Hepatocyte (in vitro differentiated cells): Measurements from ENCODE around the gene RUSF1. TPM values are rescaled to one million over a fixed set of nuclear protein-coding genes. Genes with fewer than 3 reads are reported as not detected.

Source experiments
- DNase-seq: peaks from one replicate; pipeline ENCODE4 v3.0.0-alpha.2; 2016; ENCODE audit warnings: low spot score
- H2AFZ ChIP-seq: fragments of 200-600 bp; sonication (generic); 2 replicates; pipeline ENCODE4 v1.6.0; 2016; ENCODE audit warnings: antibody characterized with exemption, mild to moderate bottlenecking
- H3K27ac ChIP-seq: fragments of 200-600 bp; sonication (generic); 2 replicates; pipeline ENCODE4 v1.5.1; 2016; ENCODE audit warnings: mild to moderate bottlenecking
- H3K27me3 ChIP-seq: fragments of 200-600 bp; sonication (generic); 2 replicates; pipeline ENCODE4 v1.6.1; 2016
- H3K36me3 ChIP-seq: fragments of 200-600 bp; sonication (generic); replicated peaks from 2 replicates; pipeline ENCODE4 v1.5.1; 2016; ENCODE audit warnings: low read depth; ENCODE audit not compliant: insufficient read depth
- H3K4me1 ChIP-seq: fragments of 200-600 bp; sonication (generic); 2 replicates; pipeline ENCODE4 v1.5.1; 2016; ENCODE audit warnings: mild to moderate bottlenecking, moderate library complexity; ENCODE audit not compliant: insufficient read depth
- H3K4me2 ChIP-seq: fragments of 200-600 bp; sonication (generic); 2 replicates; pipeline ENCODE4 v1.6.0; 2016
- H3K4me3 ChIP-seq: fragments of 200-600 bp; sonication (generic); 2 replicates; pipeline ENCODE4 v1.5.1; 2016; ENCODE audit warnings: mild to moderate bottlenecking
- H3K79me2 ChIP-seq: fragments of 200-600 bp; sonication (generic); 2 replicates; pipeline ENCODE4 v1.6.0; 2017; ENCODE audit warnings: mild to moderate bottlenecking
- H3K9me2 ChIP-seq: fragments of 200-600 bp; sonication (generic); replicated peaks from 2 replicates; pipeline ENCODE4 v1.6.0; 2017; ENCODE audit warnings: mild to moderate bottlenecking; ENCODE audit not compliant: insufficient read depth
- H3K9me3 ChIP-seq: fragments of 200-600 bp; sonication (generic); 2 replicates; pipeline ENCODE4 v1.5.1; 2016; ENCODE audit warnings: low read depth, mild to moderate bottlenecking
- H4K20me1 ChIP-seq: fragments of 200-600 bp; sonication (generic); 2 replicates; pipeline ENCODE4 v1.6.0; 2016; ENCODE audit warnings: mild to moderate bottlenecking; ENCODE audit not compliant: insufficient read depth, poor library complexity, severe bottlenecking
- CTCF ChIP-seq: fragments of 200-600 bp; sonication (generic); IDR thresholded peaks from 2 replicates; pipeline ENCODE4 v1.5.1; 2016; ENCODE audit warnings: antibody characterized with exemption, mild to moderate bottlenecking; ENCODE audit not compliant: poor library complexity
- EZH2 ChIP-seq: fragments of 200-600 bp; sonication (generic); IDR thresholded peaks from 2 replicates; pipeline ENCODE4 v1.6.1; 2016; ENCODE audit warnings: antibody characterized with exemption, mild to moderate bottlenecking, borderline replicate concordance
- EZH2phosphoT487 ChIP-seq: fragments of 200-600 bp; sonication (generic); IDR thresholded peaks from one replicate; pipeline ENCODE4 v1.6.1; 2018; ENCODE audit warnings: antibody characterized with exemption, mild to moderate bottlenecking, low read depth, moderate library complexity; ENCODE audit not compliant: unreplicated experiment, severe bottlenecking
- WGBS: methylation state at CpG from one replicate; pipeline ENCODE4 v1.1.6; 2016; ENCODE audit warnings: low lambda C conversion rate; ENCODE audit errors: missing lambda C conversion rate; 5-methylcytosine and 5-hydroxymethylcytosine counted together
- polyA plus RNA-seq: library from polyadenylated mRNA; unstranded; fragments of >200 nt; fragmentation: Nextera tagmentation; extraction: Ambion mirVana; gene quantifications from 2 replicates; pipeline ENCODE4 v1.2.1, GENCODE V29; 2016
- total RNA-seq: library from RNA; depleted of rRNA; stranded (reverse); fragments of >200 nt; gene quantifications from 2 replicates; pipeline ENCODE4 v1.2.3, GENCODE V29; 2014

Gene RUSF1
- total and polyA plus RNA-seq, 2 experiments from 2014 or later: 56.6 to 77.2 TPM

GRCh38 chr16:31529937-31530312 is 21.7 kb upstream of the RUSF1 start:
- no peaks in the 10 kb centered on the region for H3K79me2 ChIP-seq
- H2AFZ ChIP-seq: peak overlapping the region; percentile 60
- H3K27me3 ChIP-seq: peaks cover 41% of the 10 kb centered on the region
- 25% methylated on average over 17 of the region's 17 CpGs for WGBS
- peak overlapping the region; percentile 80 for H3K4me2 ChIP-seq
- H3K9me2 ChIP-seq: no peaks in the 10 kb centered on the region
- H3K27ac ChIP-seq: peak overlapping the region; percentile 74
- H4K20me1 ChIP-seq: no peaks in the 10 kb centered on the region
- no peak for DNase-seq
- TF ChIP-seq EZH2phosphoT487 (no peak), CTCF (no peak), EZH2 (no peak)
- H3K9me3 ChIP-seq: no peaks in the 10 kb centered on the region
- H3K36me3 ChIP-seq: no peaks in the 10 kb centered on the region
- peak overlapping the region; percentile 23 for H3K4me3 ChIP-seq
- no peaks in the 10 kb centered on the region for H3K4me1 ChIP-seq

- Histone ChIP-seq H4K20me1 (no peaks in the 10 kb centered on the region), H2AFZ (peak overlapping the region; percentile 60), H3K4me1 (no peaks in the 10 kb centered on the region), H3K4me3 (peak overlapping the region; percentile 23), H3K9me2 (no peaks in the 10 kb centered on the region), H3K27ac (peak overlapping the region; percentile 81), H3K9me3 (no peaks in the 10 kb centered on the region), H3K79me2 (no peaks in the 10 kb centered on the region), H3K27me3 (peaks cover 41% of the 10 kb centered on the region), H3K4me2 (peak overlapping the region; percentile 80), H3K36me3 (no peaks in the 10 kb centered on the region)
- peak; percentile 32 for DNase-seq
- TF ChIP-seq EZH2phosphoT487 (no peak), EZH2 (no peak), CTCF (no peak)
- 6% methylated on average over 27 of the region's 52 CpGs for WGBS
Observed at GRCh38 chr16:31529108-31529936, 21.1 kb upstream of the RUSF1 start.

- no peaks in the 10 kb centered on the region for H3K36me3 ChIP-seq
- peak overlapping the region; percentile 80 for H3K4me2 ChIP-seq
- H3K27me3 ChIP-seq: peaks cover 41% of the 10 kb centered on the region
- no peak for DNase-seq
- H4K20me1 ChIP-seq: no peaks in the 10 kb centered on the region
- H3K79me2 ChIP-seq: no peaks in the 10 kb centered on the region
- H3K9me2 ChIP-seq: no peaks in the 10 kb centered on the region
- no peak for TF ChIP-seq EZH2phosphoT487
- TF ChIP-seq EZH2: no peak
- no peak for TF ChIP-seq CTCF
- H3K4me3 ChIP-seq: no peak overlapping the region
- peak overlapping the region; percentile 60 for H2AFZ ChIP-seq
- 31% methylated on average over 11 of the region's 11 CpGs for WGBS
- H3K4me1 ChIP-seq: no peaks in the 10 kb centered on the region
- H3K9me3 ChIP-seq: no peaks in the 10 kb centered on the region
- peak overlapping the region; percentile 81 for H3K27ac ChIP-seq
Observed at GRCh38 chr16:31528523-31529107, 20.4 kb upstream of the RUSF1 start.
